ENCODE results near the gene TOP1.

DNA sequence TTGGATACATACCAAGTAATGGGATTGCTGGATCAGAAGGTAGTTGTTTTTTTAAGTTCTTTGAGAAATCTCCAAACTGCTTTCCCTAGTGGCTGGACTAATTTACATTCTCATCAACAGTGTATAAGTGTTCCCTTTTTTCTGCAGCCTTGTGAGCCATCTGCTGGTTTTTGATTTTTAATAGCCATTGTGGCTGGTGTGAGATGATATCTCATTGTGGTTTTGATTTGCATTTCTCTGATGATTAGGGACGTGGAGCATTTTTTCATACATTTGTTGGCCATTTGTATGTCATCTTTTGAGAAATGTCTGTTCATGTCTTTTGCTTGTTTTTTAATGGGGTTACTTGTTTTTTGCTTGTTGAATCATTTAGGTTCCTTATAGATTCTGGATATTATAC lies 34.8 kb downstream of the TOP1 start:
- TF ChIP-seq, protein P1, sequence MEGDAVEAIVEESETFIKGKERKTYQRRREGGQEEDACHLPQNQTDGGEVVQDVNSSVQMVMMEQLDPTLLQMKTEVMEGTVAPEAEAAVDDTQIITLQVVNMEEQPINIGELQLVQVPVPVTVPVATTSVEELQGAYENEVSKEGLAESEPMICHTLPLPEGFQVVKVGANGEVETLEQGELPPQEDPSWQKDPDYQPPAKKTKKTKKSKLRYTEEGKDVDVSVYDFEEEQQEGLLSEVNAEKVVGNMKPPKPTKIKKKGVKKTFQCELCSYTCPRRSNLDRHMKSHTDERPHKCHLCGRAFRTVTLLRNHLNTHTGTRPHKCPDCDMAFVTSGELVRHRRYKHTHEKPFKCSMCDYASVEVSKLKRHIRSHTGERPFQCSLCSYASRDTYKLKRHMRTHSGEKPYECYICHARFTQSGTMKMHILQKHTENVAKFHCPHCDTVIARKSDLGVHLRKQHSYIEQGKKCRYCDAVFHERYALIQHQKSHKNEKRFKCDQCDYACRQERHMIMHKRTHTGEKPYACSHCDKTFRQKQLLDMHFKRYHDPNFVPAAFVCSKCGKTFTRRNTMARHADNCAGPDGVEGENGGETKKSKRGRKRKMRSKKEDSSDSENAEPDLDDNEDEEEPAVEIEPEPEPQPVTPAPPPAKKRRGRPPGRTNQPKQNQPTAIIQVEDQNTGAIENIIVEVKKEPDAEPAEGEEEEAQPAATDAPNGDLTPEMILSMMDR (IDR thresholded peaks at IDR 0.05; ENCODE audit: low read length) = peak; percentile 29; the same call in 1 of the 2 replicates
- TF ChIP-seq EZH2 (optimal IDR thresholded peaks at IDR 0.05; ENCODE audit: low read depth, low read length) = no peak
